22Rv1 (cell line): ENCODE measurements around the gene SARS2.

Experiments used
- H3K27ac ChIP-seq: fragments of 450-650 bp; 2 replicates; pipeline ENCODE4 v1.5.1; 2017
- ZFX ChIP-seq: fragments of 450-650 bp; IDR thresholded peaks from 2 replicates; pipeline ENCODE4 v1.6.1; 2017; ENCODE audit warnings: antibody characterized with exemption, borderline replicate concordance
- TF ChIP-seq, protein P1 (sequence below): fragments of 450-650 bp; IDR thresholded peaks from 2 replicates; pipeline ENCODE4 v1.5.1; 2017; ENCODE audit warnings: mild to moderate bottlenecking

The SARS2 gene

DNA sequence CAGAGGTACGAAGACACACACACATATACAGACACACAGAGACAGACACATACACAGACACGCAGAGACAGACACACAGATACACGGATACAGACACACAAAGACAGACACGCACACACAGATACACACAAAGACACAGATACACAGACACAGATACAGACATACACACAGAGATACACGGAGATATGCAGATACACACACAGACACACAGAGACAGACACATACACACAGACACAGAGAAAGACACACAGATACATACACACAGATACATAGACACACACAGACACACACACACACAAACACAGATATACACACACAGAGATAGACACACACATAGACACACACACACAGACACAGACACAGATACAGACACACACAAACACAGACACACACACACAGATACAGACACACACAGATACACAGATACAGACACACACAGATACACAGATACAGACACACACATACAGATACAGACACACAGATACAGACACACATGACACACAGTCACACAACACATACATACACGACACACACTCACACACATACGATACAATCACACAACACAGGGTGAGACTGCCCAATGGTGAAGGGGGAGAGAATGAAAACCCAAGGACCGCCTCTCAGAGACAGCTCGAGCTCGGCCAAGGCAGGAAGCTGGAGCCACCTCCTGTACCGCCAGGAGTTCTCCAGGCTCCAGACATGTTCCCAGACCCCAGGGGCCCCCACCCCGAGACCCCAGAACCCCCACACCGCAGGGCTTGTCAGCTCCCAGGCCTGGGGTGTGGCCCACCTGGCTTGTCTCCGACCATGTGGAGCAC is 9.8 kb downstream of the SARS2 start:
- no peak overlapping the region for H3K27ac ChIP-seq
- TF ChIP-seq ZFX = no peak
- TF ChIP-seq, protein P1, sequence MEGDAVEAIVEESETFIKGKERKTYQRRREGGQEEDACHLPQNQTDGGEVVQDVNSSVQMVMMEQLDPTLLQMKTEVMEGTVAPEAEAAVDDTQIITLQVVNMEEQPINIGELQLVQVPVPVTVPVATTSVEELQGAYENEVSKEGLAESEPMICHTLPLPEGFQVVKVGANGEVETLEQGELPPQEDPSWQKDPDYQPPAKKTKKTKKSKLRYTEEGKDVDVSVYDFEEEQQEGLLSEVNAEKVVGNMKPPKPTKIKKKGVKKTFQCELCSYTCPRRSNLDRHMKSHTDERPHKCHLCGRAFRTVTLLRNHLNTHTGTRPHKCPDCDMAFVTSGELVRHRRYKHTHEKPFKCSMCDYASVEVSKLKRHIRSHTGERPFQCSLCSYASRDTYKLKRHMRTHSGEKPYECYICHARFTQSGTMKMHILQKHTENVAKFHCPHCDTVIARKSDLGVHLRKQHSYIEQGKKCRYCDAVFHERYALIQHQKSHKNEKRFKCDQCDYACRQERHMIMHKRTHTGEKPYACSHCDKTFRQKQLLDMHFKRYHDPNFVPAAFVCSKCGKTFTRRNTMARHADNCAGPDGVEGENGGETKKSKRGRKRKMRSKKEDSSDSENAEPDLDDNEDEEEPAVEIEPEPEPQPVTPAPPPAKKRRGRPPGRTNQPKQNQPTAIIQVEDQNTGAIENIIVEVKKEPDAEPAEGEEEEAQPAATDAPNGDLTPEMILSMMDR = no peak

DNA sequence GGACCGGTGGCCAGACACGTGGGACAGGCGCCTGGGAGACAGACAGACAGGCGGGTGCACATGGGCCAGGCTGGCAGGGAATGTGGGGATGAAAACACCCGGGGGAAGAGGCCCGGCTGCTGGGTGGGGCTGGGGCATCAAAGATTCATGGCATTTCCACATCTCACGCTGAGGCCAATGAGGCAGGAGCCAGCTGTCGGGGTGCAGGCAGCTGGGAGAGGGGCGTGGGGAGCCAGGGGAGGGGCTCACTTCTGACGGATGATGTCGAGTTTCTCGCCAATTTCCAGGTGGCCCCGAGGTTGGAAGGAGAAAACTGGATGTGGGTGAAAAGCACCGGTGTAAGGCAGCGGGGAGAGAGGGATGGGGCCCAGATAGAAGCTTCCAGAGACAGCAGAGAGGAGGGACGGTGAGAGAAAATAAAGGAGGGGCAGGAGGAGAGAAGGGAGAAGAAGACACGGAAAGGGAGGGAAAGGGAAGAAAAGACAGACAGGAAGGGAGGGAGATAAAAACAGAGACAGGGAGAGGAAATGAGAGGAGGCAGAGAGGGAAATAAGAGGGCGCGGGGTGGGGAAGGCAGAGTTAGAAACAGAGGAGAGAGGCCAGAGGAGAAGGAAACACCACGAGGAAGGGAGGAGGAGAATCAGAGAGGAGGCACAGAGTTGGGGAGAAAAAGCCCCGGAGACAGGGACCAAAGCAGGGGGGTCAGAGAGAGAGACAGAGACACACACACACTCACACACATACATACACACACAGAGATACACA is 10.5 kb downstream of the SARS2 start:
- H3K27ac ChIP-seq = no peak overlapping the region
- TF ChIP-seq, protein P1 = no peak
- no peak for TF ChIP-seq ZFX

DNA sequence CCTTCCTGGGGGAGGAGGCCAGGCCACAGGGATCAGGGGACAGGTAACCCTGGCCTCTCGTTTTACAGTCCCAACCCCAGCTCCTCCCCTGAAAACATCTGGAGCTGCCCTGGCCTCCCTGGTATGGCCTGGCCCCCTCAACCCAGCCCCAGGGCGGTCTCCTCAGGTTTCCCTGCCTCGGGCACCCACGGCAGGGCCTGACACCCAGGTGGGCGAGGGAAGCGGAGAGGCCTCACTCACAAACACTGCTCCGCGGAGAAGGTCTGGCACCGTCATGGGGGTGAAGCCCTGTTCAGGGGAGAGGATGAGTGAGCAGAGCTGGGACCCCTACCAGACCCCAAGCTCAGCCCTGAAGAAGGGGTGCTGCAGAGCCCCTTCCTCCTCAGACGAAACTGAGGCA is 12.0 kb downstream of the SARS2 start:
- no peak for TF ChIP-seq ZFX
- TF ChIP-seq, protein P1 = no peak
- H3K27ac ChIP-seq = no peak overlapping the region

DNA sequence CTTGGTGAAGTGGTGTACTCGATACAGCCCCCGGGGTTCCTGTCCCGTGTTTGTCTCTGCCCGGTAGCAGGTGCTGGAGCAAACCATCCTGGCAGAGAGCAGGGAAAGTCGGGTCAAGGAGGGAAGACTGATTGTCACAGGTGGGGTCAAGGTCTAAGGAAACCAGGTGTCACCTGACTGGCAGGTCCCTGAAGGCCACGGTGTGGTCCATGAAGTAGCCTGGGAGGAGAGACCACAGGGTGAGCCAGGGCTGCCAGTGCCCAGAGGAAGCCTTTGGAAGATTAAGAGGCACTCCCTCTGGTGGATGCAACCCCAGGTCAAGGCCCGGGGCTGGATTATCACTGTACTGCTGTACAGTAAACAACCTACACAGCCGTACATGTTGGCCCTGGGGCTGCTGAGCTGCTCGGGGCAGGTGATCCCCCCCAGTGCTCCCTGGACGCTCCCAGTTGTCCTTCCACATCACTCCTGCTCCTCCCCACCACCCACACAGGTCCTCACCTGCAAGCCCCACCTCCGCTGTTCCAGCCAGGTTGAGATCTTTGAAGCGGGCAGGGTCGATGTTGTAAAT is 12.6 kb downstream of the SARS2 start:
- H3K27ac ChIP-seq = no peak overlapping the region
- TF ChIP-seq ZFX = no peak
- TF ChIP-seq, protein P1 = no peak

DNA sequence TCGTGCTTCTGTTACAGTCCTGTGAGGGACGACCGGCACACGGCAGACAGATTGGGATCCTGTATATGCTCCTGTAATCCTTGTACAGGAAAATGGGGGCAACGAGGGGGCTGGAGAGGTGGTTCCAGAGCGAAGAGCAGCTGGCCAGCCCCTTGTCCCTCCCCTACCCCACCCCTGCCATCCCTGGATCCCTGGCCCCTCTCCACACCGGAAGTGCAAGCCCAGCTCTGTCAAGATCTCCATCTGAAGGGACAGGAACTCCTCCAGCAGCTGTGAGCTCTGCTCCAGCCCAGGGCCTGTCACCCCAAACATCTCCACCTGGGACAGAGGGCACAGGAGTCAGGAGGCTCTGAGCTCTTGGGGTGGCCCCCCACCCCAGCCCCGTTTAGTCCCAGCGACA is 13.0 kb downstream of the SARS2 start:
- H3K27ac ChIP-seq = no peak overlapping the region
- TF ChIP-seq, protein P1 = no peak
- no peak for TF ChIP-seq ZFX

DNA sequence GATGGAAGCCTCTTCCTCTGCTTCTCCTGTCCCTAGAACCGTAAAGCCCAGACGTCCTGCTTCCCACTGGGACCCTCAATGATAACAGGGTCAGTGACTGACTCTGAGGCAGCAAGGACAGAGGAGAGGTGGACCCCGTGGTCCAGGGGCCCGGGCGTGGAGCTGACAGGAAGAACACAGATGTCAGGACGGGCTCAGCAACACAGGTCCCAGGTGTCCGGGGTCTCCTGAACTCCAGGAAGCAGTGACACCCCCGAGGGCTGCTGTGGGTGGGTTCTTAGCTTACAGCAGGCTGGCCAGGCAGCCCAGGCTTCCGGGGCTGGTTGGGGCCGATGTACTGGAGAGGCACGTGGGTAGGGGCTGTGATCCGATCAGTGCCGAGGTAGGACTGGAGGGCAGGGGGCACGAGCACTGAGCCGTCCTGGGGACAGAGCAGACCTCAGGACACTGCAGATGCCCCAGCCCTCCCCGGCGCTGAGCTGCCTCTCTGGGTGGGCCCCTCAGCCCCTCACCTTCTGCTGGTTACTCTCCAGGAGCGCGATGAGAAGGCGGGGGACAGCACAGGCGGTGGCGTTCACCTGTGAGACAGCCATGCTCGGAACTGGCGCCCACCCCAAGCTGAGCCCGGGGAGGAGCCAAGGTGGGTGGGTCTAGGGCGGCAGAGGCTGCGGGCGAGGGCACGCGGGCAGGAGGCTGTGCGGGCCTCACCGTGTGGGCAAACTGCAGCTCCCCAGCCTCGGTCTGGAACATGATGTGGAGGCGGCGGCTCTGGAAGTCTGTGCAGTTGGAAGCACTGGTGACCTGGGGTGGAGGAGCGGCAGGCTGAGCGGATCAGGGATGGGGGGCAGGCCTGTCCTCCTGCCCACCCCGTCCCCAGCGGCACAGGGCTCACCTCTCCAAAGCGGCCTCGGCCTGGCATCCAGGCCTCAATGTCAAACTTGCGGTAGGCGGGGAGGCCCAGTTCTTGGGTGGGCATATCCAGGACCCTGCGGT is 14.9 kb downstream of the SARS2 start:
- no peak overlapping the region for H3K27ac ChIP-seq
- TF ChIP-seq ZFX = no peak
- TF ChIP-seq, protein P1 = no peak
